ENCODE results near the gene RPL15. TPM values are rescaled to one million over a fixed set of nuclear protein-coding genes. Genes with fewer than 3 reads are reported as not detected.
A peak's percentile ranks its signal among the peaks of the same experiment; 100 is the strongest.

RPL15 gene
- total and polyA plus RNA-seq, 2 experiments from 2014 or later, result 1,419 to 2,722 TPM

GRCh38 chr3:23872330-23872729 lies 44.6 kb upstream of the RPL15 start:
- TF ChIP-seq, protein P1, sequence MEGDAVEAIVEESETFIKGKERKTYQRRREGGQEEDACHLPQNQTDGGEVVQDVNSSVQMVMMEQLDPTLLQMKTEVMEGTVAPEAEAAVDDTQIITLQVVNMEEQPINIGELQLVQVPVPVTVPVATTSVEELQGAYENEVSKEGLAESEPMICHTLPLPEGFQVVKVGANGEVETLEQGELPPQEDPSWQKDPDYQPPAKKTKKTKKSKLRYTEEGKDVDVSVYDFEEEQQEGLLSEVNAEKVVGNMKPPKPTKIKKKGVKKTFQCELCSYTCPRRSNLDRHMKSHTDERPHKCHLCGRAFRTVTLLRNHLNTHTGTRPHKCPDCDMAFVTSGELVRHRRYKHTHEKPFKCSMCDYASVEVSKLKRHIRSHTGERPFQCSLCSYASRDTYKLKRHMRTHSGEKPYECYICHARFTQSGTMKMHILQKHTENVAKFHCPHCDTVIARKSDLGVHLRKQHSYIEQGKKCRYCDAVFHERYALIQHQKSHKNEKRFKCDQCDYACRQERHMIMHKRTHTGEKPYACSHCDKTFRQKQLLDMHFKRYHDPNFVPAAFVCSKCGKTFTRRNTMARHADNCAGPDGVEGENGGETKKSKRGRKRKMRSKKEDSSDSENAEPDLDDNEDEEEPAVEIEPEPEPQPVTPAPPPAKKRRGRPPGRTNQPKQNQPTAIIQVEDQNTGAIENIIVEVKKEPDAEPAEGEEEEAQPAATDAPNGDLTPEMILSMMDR (IDR thresholded peaks at IDR 0.05; ENCODE audit: low read depth, low read length), result no peak
- Histone ChIP-seq H3K27ac (no peak overlapping the region), H3K36me3 (no peaks in the 10 kb centered on the region), H3K9me3 (ENCODE audit: low read depth) (no peaks in the 10 kb centered on the region), H3K4me3 (no peak overlapping the region), H3K4me1 (ENCODE audit: low read depth) (peaks cover 30% of the 10 kb centered on the region), H3K27me3 (no peaks in the 10 kb centered on the region)
- no peak for DNase-seq (ENCODE audit: low read depth in 1 of 2, low spot score in 1 of 2)

DNA sequence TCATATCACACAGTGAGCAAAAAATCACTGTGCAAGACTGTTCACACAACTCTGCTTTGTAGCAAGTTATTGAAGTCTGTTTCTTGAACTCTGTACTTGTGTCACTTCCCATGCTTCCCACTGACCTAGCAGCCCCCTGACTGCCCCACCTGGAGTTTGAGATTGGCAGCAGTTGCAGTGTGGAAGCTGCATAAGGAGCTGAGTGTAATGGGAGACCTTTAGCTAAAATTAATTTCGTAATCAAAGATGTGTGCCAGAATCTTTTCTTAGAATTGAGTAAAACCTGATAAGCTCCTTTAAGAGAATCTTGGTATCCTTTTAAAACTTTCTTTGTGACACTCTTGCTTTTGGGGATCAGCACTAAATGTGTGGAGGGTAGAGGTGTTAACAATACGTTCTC lies 43.0 kb upstream of the RPL15 start:
- Histone ChIP-seq H3K27me3 (no peaks in the 10 kb centered on the region), H3K27ac (no peak overlapping the region), H3K36me3 (no peaks in the 10 kb centered on the region), H3K9me3 (ENCODE audit: low read depth) (no peaks in the 10 kb centered on the region), H3K4me1 (ENCODE audit: low read depth) (peaks cover 16% of the 10 kb centered on the region), H3K4me3 (no peak overlapping the region)
- TF ChIP-seq, protein P1 (IDR thresholded peaks at IDR 0.05; ENCODE audit: low read depth, low read length), result no peak
- peak in 1 of 2 donors; percentile 63 for DNase-seq (ENCODE audit: low read depth in 1 of 2, low spot score in 1 of 2)

- peaks cover 12% of the 10 kb centered on the region for H3K4me1 ChIP-seq (ENCODE audit: low read depth)
- TF ChIP-seq, protein P1 (IDR thresholded peaks at IDR 0.05; ENCODE audit: low read depth, low read length), result no peak
- H3K36me3 ChIP-seq, result no peaks in the 10 kb centered on the region
- no peak overlapping the region for H3K27ac ChIP-seq
- no peak overlapping the region for H3K4me3 ChIP-seq
- no peaks in the 10 kb centered on the region for H3K9me3 ChIP-seq (ENCODE audit: low read depth)
- no peaks in the 10 kb centered on the region for H3K27me3 ChIP-seq
- peak in 1 of 2 donors; percentile 63 for DNase-seq (ENCODE audit: low read depth in 1 of 2, low spot score in 1 of 2)
These were observed 42.4 kb upstream of the RPL15 start for GRCh38 chr3:23874359-23875112.

- Histone ChIP-seq H3K9me3 (ENCODE audit: low read depth) (no peaks in the 10 kb centered on the region), H3K36me3 (no peaks in the 10 kb centered on the region), H3K27me3 (no peaks in the 10 kb centered on the region), H3K4me1 (ENCODE audit: low read depth) (peaks cover 6% of the 10 kb centered on the region), H3K4me3 (no peak overlapping the region), H3K27ac (no peak overlapping the region)
- DNase-seq (ENCODE audit: low read depth in 1 of 2, low spot score in 1 of 2), result no peak
- TF ChIP-seq, protein P1 (IDR thresholded peaks at IDR 0.05; ENCODE audit: low read depth, low read length), result no peak
These were observed 41.7 kb upstream of the RPL15 start for GRCh38 chr3:23875113-23875725.

DNA sequence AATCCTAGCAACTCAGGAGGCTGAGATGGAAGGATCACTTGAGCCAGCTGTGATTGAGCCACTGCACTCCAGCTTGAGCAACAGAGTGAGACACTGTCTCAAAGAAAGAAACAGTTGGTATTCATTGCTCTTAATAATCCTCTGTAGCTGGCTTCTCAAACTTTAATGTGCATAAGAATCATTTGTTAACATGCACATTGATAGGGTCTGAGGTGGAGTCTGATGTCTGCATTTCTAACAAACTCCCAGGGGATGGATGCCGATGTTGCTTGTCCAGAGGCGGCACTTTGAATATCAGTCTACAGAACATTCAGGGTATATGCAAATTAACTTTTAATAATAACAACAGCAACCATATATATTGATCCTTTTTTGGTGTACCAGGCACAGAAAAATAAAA lies 40.0 kb upstream of the RPL15 start:
- Histone ChIP-seq H3K27me3 (no peaks in the 10 kb centered on the region), H3K4me3 (no peak overlapping the region), H3K9me3 (ENCODE audit: low read depth) (no peaks in the 10 kb centered on the region), H3K36me3 (no peaks in the 10 kb centered on the region), H3K27ac (no peak overlapping the region), H3K4me1 (ENCODE audit: low read depth) (peaks cover 4% of the 10 kb centered on the region)
- TF ChIP-seq, protein P1 (IDR thresholded peaks at IDR 0.05; ENCODE audit: low read depth, low read length), result no peak
- DNase-seq (ENCODE audit: low read depth in 1 of 2, low spot score in 1 of 2), result no peak
